IMR-90 (cell line): ENCODE data around the gene MBIP.

Experiments used
- BHLHE40 ChIP-seq: fragments of 150-350 bp; IDR thresholded peaks from 2 replicates; pipeline ENCODE4 v1.6.1; 2016; ENCODE audit warnings: mild to moderate bottlenecking, low read depth, low read length
- CEBPB ChIP-seq: IDR thresholded peaks from 2 replicates; pipeline ENCODE4 v1.6.1; 2012; ENCODE audit warnings: low read depth, low read length, improper control_type of control experiment
- CHD1 ChIP-seq: IDR thresholded peaks from 2 replicates; pipeline ENCODE4 v1.6.1; 2012; ENCODE audit warnings: low read depth, low read length, improper control_type of control experiment
- MAFK ChIP-seq: IDR thresholded peaks from 2 replicates; pipeline ENCODE4 v1.6.1; 2012; ENCODE audit warnings: low read depth, low read length, improper control_type of control experiment
- MAZ ChIP-seq: IDR thresholded peaks from 2 replicates; pipeline ENCODE4 v1.6.1; 2012; ENCODE audit warnings: low read depth, mild to moderate bottlenecking, low read length, improper control_type of control experiment, moderate library complexity, borderline replicate concordance
- NFE2L2 ChIP-seq: fragments of 150-350 bp; IDR thresholded peaks from 2 replicates; pipeline ENCODE4 v1.6.1; 2016; ENCODE audit warnings: low read depth, mild to moderate bottlenecking, low read length
- POLR2A ChIP-seq: IDR thresholded peaks from 2 replicates; pipeline ENCODE4 v1.6.1; 2012; ENCODE audit warnings: mild to moderate bottlenecking, low read depth, low read length
- RAD21 ChIP-seq: IDR thresholded peaks from 2 replicates; pipeline ENCODE4 v1.6.1; 2012; ENCODE audit warnings: low read length, improper control_type of control experiment
- RCOR1 ChIP-seq: IDR thresholded peaks from 2 replicates; pipeline ENCODE4 v1.6.1; 2012; ENCODE audit warnings: mild to moderate bottlenecking, low read length, improper control_type of control experiment; ENCODE audit not compliant: insufficient replicate concordance
- SMC3 ChIP-seq: fragments of 150-350 bp; IDR thresholded peaks from 2 replicates; pipeline ENCODE4 v1.6.1; 2016; ENCODE audit warnings: low read depth, mild to moderate bottlenecking, antibody characterized with exemption, low read length, moderate library complexity
- TF ChIP-seq, protein P1 (sequence below): conservative IDR thresholded peaks from 2 replicates; pipeline ENCODE4 v1.5.1; 2012; ENCODE audit warnings: mild to moderate bottlenecking, low read depth, low read length, improper control_type of control experiment
- TF ChIP-seq, protein P2 (sequence below): fragments of 150-350 bp; IDR thresholded peaks from 2 replicates; pipeline ENCODE4 v1.6.1; 2017; ENCODE audit warnings: mild to moderate bottlenecking, antibody characterized with exemption, low read length, low read depth

DNA sequence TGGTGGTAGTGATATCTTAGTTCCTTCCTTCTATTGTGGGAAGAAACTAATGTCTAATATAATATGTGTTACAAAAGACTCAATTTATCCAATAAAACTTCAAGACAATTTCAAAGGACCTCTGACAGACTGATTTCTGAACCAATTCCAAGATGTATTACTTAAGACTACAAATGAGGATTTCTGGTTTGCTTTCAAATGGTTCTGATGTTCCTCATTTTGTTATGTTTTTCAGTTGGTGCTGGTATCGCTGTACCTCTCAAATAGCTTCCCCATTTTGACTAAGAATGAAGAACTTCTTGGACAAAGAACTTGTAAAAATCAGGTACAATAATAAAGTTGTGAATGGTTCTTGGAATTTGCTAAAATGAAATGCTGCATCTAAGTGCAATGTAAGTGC lies 19.4 kb upstream of the MBIP start:
- TF ChIP-seq NFE2L2 (no peak), RCOR1 (no peak), POLR2A (no peak), CEBPB (no peak), RAD21 (no peak), MAZ (no peak), MAFK (no peak), SMC3 (no peak), CHD1 (no peak), BHLHE40 (no peak)
- TF ChIP-seq, protein P1, sequence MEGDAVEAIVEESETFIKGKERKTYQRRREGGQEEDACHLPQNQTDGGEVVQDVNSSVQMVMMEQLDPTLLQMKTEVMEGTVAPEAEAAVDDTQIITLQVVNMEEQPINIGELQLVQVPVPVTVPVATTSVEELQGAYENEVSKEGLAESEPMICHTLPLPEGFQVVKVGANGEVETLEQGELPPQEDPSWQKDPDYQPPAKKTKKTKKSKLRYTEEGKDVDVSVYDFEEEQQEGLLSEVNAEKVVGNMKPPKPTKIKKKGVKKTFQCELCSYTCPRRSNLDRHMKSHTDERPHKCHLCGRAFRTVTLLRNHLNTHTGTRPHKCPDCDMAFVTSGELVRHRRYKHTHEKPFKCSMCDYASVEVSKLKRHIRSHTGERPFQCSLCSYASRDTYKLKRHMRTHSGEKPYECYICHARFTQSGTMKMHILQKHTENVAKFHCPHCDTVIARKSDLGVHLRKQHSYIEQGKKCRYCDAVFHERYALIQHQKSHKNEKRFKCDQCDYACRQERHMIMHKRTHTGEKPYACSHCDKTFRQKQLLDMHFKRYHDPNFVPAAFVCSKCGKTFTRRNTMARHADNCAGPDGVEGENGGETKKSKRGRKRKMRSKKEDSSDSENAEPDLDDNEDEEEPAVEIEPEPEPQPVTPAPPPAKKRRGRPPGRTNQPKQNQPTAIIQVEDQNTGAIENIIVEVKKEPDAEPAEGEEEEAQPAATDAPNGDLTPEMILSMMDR, result no peak
- TF ChIP-seq, protein P2, sequence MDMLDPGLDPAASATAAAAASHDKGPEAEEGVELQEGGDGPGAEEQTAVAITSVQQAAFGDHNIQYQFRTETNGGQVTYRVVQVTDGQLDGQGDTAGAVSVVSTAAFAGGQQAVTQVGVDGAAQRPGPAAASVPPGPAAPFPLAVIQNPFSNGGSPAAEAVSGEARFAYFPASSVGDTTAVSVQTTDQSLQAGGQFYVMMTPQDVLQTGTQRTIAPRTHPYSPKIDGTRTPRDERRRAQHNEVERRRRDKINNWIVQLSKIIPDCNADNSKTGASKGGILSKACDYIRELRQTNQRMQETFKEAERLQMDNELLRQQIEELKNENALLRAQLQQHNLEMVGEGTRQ, result no peak
